ENCODE measurements around the gene NFE2.

GRCh38 chr12:54282949-54283593, 17.7 kb downstream of the NFE2 start:
- no peak for TF ChIP-seq CTCF (tag by site-specific recombination; IDR thresholded peaks at IDR 0.05)
- TF ChIP-seq ZNF184 (tag by site-specific recombination; IDR thresholded peaks at IDR 0.05) = no peak
- no peak for TF ChIP-seq ZSCAN18 (tag by site-specific recombination; IDR thresholded peaks at IDR 0.05)
- no peak for TF ChIP-seq ZSCAN30 (tag by site-specific recombination; IDR thresholded peaks at IDR 0.05)
- TF ChIP-seq ZNF423 (tag by site-specific recombination; IDR thresholded peaks at IDR 0.05) = no peak

Measured in HEK293 (cell line).